HG03520 (cell line): ENCODE measurements around the gene HNRNPA3.
"Not testable (repeated sequence)": the region's sequence is repeated elsewhere in the genome, so short reads cannot be mapped to it uniquely, and the experiment has no call there.

ENCODE experiments used
- ATAC-seq: cut with Tn5 transposase; IDR thresholded peaks from one replicate; pipeline ENCODE4 v1.9.1; 2021; ENCODE audit warnings: mild to moderate bottlenecking, moderate library complexity; ENCODE audit not compliant: unreplicated experiment

HNRNPA3 gene

DNA sequence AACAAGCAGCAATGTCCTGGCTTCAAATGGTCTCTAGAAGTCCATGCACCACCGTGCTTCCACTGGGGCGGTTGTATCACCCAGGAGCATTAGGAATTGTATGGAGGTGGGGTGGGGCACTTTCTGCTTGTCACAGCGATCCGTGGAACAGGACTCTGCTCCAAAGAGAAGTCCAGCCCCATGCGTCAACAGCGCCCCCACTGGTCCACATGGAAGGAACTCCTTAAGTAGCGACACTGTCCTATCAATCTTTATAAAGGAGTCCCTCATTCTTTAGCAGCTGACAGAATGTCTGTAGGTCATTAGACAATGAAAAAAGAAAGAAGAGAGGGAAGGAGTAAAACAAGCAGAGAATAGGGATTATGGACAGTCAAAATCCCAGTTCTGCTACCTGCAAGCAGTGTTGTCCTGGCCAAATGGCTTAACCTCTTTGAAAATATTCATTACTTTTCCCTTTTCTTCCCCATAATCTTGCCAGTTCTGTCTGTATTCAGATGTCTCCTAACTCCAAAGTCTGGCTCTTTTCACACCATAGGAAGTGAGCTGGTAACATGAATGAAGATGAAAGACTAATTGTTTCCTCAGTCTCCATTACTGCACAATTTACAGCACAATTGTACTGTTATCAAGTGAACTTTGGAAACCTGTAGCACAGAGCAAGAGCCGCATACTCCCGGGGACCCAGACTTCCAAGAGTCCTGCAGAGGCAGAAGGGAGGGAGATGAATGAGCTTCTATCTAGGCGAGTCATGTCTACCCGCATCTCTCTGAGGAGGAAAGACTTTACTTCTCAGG, 42.0 kb downstream of the HNRNPA3 start:
- ATAC-seq = no peak

DNA sequence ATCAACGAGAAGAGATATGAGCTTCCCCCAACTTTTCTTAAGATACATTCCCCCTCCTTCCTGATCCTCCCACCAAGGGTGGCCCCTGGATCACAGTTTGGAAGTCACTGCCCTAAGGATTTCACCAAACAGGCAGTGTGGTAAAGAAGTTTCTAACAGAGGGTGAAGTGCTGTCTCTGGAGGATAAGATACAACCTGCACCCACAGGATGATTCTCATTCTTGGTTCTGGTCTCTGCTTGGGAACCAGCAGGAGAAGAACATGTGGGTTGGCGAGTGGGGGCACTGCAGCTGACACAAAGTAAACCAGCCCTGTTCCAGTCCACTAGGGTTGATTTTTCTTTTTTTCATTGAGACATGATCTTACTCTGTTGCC, 42.6 kb downstream of the HNRNPA3 start:
- no peak for ATAC-seq

DNA sequence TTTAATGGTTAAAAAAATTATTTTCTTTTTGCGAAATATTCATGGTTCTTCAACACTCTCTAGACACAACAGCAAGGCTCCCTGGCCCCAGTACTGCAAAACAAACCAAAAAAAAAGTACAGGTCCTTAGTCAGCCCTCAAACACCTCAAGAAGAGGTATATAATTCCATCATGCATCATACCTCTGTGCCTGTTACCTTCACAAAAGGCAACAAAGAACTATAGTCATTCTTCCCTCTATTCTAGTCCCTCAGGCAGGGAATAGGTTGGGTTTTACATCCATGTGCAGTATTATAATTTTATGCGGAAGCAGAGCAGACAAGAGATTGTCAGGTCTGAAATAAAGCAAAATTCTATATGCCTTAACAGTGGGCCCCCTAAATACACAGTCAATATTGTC, 43.4 kb downstream of the HNRNPA3 start:
- no peak for ATAC-seq

DNA sequence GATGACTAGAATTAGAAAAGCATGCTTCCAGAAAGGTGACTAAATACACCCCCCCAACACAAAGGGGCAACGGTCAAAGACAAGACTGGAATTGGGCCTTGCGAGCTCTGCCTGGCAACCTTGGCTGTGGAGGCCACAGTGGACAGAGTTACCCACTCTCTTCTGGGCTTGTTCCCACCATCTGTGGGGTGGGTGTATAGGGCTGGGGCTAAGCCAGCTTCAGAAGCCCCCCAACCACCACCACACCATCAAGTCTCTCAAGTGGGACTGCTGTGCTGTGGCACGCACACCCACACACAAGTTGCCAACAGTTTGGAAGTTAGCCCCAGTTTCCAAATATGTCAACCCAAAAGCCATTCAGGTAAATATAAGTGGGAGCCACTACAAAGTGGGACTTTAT, 44.1 kb downstream of the HNRNPA3 start:
- ATAC-seq = no peak

DNA sequence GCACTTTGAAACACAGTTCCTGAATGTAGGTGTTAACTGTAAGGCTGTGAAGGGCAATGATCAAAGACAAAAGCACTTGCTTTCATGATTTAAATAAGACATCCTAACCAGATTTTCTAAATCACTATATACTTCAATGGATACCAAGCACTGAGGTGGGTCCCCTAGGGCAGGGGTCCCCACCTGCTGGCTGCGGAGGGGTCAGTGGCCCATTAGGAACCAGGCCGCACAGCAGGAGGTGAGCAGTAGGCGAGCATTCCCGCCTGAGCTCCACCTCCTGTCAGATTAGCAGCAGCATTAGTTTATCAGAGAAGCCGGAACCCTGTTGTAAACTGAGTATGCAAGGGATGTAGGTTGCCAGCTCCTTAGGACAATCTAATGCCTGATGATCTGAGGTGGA, 44.9 kb downstream of the HNRNPA3 start:
- ATAC-seq = no peak

DNA sequence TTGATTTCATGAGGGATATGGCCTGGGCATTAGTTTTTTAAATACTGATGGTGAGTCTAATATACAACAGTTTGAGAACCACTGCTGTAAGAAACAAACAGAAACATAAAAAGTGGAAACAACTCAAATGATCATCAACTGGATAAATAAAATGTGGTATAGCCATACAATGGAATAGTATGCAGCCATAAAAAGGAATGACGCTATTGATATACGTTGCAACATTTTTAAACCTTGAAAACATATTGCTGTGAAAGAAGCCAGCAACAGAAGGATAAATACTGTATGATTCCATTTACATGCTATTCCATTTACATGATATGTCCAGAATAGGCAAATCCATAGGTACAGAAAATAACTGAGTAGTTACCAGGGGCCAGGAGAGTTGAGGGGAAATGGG, 45.5 kb downstream of the HNRNPA3 start:
- ATAC-seq = no peak

DNA sequence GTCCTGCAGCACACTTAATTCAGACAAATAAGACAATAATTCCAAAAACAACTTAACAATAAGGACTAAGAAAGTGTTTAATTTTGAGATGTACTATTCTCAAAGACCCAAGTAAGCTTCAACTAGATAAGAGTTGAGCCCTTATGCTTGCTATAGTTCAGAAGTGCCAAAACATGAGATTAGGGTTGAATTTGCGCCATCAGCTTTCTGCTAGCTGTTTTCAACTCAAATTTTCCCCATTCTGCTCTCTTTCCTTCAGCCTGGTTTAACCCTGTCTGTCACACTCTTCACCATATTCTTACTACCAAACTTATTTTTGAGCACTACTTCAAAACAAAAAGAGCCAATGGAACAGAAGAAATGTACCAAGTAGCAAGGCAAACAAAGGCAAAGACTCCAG, 47.8 kb downstream of the HNRNPA3 start:
- no peak for ATAC-seq

DNA sequence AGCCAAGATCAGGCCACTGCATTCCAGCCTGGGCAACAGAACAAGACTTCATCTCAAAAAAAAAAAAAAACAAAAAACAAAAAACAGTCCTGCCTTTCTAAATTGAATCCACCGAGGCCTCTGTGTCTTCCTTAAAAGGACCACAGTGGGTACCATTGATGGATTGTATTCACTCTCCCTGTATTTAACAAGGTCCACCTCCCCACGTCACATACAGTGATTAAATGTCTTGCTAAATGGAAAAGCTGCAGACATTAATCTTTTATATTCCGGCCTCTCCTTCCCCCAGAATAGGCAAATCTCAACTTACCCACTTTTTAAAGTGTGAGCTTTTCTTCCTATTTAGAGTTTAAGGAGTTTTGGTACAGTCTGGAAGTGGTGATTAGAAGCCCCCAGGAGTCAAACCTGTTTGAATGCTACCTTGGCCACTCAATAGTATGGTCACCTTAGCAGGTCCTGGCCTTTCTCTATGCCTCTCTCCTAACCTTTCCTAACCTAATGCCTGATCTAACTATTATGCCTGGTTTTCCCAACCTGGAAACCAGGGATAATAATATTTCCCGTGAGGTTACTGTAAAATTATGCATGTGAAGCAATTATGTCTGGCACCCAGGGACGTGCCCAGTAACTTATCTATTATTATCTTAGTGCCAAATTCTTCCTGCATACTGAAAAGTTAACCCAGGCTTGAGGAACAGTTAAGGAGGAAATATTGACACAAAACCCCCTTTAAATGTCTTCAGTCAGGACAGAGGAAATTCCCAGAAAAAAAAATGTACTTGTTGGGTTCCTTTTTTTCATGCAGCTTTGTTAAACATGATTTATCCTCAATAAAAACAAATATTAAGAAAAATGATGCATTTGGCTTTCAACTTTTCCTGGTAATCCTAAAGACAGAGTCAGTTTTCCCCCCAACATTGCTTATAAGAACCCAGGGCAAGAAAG, 48.8 kb downstream of the HNRNPA3 start:
- no peak for ATAC-seq

DNA sequence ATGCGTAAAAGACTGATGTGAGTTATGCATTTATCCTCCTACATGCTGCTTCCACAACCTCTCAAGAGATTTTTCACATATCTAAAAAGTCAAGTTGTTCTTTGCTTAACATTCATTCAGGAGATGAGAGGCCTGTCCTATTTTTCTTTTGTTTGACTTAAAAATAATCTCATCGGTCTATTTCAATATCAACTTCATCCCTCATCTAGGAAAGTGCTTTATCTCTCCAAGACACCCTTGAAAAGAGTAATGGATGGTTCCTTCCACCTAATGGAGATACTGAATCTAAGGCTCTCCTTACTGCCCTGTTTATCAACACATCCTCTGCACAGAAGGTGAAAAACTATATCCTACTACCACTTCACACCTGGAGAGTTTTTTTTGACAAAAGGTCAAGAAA, 49.5 kb downstream of the HNRNPA3 start:
- ATAC-seq = no peak

DNA sequence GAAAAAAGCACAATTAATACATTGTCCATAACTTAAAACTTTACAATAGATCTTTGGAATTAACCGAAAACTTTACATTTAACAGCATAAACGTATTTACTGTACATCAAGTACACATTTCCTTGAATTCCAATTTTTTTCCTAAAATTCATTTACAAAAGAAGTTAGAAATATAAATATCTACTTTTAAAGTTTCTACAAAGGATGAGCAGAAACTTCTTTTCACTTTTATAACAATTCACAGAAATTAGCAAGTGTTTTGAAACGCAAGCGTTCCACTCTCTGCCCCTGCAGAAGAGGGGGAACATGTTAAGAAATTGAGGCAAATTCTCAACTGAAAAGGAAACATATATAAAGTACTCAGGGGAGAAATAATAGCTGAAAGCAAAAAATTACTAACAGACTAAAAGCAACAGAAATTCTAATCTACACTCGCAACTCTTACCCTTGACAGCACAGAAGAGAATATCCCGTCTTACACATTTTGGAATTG, 50.4 kb downstream of the HNRNPA3 start:
- no peak for ATAC-seq

DNA sequence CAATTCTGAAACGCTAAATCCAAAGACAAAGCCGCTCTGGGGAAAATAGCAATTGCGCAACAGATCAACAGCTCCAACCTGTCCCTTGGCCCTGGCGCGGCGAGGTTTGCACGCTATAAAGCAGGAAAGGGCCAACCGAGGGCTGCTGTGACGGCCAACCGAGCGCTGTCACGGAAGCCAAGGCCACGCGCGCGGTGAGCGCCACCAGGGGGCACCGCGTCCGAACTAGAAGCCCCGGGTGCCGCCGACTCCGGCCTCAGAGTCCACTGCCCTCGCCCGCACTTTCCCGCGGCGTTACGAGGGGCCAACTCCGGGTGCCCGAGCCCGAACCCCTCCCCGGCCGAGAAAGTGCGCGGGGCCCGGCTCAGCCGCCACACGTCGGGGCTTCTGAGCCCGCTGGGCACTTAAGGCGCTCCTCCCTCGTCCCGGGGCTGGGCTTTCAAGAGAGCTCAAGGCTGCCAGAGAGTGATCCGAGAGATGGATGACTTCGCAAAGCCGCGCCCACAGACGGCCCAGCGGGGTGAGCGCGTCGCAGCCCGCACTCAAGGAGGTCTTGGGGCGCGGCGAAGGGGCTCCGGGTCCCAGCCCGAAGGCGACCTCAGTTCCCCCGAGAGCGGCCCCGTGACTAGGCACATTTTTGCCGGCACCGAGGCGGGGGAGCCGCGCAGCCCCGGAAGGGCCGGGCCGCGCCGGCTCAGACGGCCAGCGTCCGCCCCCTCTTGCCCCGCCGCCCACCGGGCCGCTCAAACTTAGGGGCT, 51.0 kb downstream of the HNRNPA3 start:
- peak; percentile 40 for ATAC-seq

DNA sequence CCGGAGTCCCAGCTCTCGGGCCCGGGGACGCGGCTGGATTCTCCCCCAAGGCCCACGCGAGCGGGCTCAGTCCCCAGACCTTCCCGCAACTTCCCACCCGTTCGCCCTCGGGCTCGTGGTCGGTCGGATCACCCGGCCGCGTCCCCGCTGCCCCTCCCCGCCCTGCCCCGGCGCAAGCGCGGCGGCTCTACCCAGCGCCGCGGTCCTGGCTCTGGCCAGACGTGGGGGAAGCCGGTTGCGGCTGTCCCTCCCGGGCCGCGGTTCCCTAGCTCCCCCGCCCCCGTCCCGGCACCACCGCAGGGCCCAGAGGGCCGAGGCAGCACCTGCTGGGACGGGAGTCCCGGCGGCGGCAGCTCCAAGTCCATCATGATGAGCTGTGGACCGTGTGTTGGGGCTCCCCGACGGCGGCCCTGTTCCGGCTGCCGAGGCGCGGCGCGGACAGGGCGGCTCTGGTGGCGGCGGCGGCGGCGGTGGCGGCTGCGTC, 51.7 kb downstream of the HNRNPA3 start:
- ATAC-seq = no peak

DNA sequence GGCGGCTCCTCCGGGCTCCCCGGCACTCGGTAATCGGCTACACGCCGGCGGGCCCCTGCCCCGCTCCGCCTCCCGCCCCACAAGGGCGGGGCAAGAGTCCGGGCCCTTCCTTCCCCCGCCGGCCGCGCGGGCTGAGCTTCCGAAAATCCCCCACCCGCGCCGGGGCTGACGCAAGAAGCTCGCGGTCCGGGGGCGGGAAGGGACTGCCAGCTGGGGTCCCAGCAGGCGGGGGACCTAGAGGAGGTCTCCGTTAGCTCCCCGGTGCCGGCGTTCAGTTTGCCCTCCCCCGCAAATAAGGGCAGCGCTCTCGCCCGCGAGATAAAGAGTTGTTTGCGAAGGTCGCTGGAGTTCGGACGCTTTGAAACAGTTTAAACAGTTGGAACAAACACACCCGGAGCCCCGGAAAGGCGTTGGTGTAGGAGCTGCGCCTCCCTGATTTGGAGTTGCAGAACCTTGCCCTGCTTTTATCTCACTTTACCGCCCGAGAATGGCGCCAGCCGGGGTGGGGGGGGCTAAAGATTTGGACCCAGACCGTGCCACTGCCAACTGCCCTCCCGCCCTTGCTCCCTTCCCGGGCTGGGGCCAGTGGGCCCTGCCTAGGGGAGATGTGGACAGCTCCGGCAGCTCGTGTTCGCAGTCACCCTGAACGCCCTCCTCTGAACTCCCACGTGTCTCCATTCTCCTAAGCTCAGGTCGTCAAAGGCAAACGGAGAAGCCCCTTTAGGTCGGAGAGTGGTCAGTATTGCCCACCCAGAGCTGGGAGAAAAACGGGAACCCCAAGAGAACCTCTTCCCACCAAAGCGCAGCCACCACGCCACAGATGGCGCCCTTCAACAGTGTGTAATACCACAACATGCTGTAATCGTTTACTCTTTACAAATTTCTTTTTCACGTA, 52.3 kb downstream of the HNRNPA3 start, which contains the start of gene NFE2L2:
Gene NFE2L2 (minus strand): TSS at position 35 of the 895 bp plus-strand sequence. CDS start 151 bp downstream, outside the sequence.
- peak; percentile 58 for ATAC-seq

DNA sequence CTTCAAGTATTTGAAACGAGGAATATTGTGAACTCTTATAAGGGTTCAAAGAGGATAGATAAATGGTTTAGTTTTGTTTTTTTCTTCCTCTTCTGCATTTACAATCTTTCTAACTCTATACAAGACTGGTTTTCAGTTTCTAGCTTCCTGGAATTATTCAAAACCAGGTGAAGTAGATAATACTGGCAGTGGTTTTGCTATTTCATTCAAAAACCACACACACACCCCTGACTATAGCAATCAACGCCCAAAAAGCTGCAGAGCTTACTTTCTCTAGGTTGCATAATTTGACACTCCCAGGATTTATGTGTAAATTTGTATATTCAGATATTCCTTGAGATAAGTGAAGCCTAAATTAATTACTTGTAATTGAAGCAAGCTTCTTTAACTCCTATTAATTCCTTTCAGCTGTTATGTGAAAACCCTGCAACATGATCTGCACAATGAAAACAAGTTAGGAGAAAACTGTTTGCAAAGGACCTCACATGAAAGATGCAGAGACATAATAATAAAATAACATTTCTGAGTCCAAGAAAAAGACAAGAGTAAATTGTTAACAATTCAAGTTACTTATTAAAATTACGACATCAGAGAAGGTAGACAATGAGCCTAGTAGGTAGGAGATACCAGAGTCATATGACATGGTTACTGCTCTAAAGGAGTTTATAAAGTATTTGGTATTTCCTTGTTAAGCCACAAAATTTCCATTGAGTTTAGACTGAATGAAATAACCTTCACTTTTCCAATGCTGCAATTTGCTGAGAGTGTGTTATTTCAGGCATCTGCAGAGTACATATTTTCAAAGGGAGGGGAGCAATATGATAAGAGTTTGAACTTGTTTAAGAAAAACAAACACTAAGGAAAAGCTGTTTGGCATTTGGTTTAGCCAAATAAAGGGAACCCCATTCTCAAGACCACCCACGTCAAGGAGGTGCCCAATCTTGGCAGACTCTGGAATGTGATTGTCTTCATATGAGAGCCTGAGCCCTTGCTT, 53.5 kb downstream of the HNRNPA3 start:
- no peak for ATAC-seq

DNA sequence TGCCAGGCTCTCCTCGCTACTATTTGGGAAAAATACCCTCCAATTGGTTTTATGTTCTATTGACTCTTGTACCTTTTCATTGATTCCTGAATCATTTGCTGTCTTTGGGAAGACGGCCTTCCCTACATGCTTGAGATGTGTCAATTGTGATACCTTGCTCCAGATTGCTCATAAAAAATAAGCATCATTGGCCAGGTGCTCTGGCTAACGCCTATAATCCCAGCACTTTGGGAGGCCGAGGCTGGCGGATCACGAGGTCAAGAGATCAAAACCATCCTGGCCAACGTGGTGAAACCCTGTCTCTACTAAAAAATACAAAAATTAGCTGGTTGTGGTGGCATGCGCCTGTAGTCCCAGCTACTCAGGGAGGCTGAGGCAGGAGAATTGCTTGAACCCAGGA, 54.4 kb downstream of the HNRNPA3 start:
- not testable (repeated sequence) for ATAC-seq

DNA sequence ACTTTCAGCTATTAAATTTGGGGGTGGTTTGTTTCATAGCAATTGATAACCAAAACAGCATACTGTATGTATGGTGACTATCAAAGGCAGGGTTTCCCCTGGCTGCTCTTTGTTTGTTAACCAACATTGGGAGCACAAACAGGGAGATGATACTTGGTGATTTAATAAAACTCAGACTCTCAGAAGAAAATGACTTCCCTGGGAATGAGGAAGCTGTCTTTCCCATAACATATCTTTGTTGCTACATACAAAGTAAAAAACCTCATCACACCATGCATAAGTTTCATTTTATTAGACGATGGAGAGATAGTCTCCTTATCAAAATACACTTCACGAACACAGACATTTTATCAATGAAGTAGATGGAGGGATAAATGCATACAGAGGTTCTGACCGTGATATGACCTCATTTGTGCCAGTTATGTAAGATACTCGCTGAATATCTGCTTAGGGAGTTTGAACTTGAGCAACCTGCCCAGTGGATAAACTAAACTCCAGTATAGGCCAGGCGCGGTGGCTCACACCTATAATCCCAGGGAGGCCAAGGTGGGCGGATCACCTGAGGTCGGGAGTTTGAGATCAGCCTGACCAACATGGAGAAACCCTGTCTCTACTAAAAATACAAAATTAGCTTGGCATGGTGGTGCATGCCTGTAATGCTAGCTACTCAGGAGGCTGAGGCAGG, 55.7 kb downstream of the HNRNPA3 start:
- ATAC-seq = no peak

DNA sequence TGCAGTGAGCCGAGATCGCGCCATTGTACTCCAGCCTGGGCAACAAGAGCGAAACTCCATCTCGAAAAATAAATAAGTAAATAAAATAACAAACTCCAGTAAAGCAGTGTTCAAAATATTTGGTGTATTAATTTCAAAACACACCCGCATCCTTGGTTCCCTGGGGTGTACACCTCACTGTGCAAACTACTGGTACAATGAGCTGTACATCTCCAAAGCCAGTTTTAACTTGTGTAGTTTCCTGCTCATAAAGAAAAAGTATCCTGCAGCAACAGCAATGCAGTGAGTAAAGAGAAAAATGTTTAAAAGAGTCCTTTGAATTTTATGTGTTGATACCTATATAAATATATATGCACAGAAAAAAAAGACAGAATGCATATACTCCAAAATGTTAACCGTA, 56.3 kb downstream of the HNRNPA3 start:
- ATAC-seq = no peak

DNA sequence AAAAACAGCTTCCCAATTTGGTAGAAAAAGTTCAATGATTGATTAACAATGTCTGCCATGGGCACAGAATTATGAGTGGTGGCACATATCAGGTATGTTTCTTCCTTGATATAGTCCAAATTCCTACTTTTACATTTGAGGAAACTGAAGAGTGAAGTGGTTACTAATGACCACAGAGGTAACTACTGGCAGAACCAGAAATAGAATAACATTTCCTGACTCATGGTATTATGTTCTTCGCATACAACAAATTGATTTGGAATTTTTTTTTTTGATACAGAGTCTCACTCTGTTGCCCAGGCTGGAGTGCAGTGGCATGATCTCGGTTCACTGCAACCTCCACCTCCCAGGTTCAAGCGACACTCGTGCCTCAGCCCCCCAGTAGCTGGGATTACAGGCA, 57.9 kb downstream of the HNRNPA3 start:
- no peak for ATAC-seq
